Posterior vena cava (tissue), 2 donors: ENCODE data around the gene ISG15. TPM values are rescaled to one million over a fixed set of nuclear protein-coding genes. Genes with fewer than 3 reads are reported as not detected.

Experiments used
- total RNA-seq, 2 donors: library from RNA; stranded (reverse); fragmentation: NEBNext Ultra II Directional; extraction: Animal tissue kit (Norgen Biotek cat#: 25700); gene quantifications; one replicate each; pipeline ENCODE4 v1.2.1, GENCODE V29; 2021
- donor health status: DM: yes; HTN: yes; CAD: no.
- donor health status: DM: yes; HTN: yes; CAD: no.

ISG15 gene
- total RNA-seq, 2 donors from 2014 or later: 22.9 to 47.3 TPM

Other genes with a start within 250 kb of the ISG15 start
- gene SAMD11, start 89.6 kb upstream of the ISG15 start, total RNA-seq: 10 to 100 TPM; 16.5 to 38.0 TPM
- gene NOC2L, start 54.2 kb upstream of the ISG15 start, total RNA-seq: 10 to 100 TPM; 42.8 to 44.5 TPM
- 1 to 10 TPM; 8.5 to 8.9 TPM for gene KLHL17, start 52.9 kb upstream of the ISG15 start, total RNA-seq
- gene PLEKHN1, start 47.0 kb upstream of the ISG15 start, total RNA-seq: under 1 TPM; 0.86 to 0.88 TPM
- gene PERM1, start 31.4 kb upstream of the ISG15 start, total RNA-seq: under 1 TPM in 1 of 2 donors, not detected in 1; 0.24 TPM
- gene HES4, start 13.4 kb upstream of the ISG15 start, total RNA-seq: 10 to 100 TPM; 53.5 to 54.4 TPM
- 10 to 100 TPM; 18.8 to 26.8 TPM for gene AGRN, start 6.6 kb downstream of the ISG15 start, total RNA-seq
- gene RNF223, start 60.8 kb downstream of the ISG15 start, total RNA-seq: not detected
- gene C1orf159, start 102.6 kb downstream of the ISG15 start, total RNA-seq: 1 to 10 TPM; 6.7 to 7.4 TPM
- gene TTLL10, start 160.4 kb downstream of the ISG15 start, total RNA-seq: under 1 TPM in 1 of 2 donors, not detected in 1; 0.19 TPM
- gene TNFRSF18, start 193.1 kb downstream of the ISG15 start, total RNA-seq: under 1 TPM; 0.33 to 0.93 TPM
- gene TNFRSF4, start 200.7 kb downstream of the ISG15 start, total RNA-seq: 1 to 10 TPM; 2.0 to 2.8 TPM
- gene SDF4, start 218.5 kb downstream of the ISG15 start, total RNA-seq: 100 to 1,000 TPM; 121 to 151 TPM
- 10 to 100 TPM in 1 of 2 donors, 1 to 10 TPM in 1; 9.9 to 10.3 TPM for gene B3GALT6, start 218.7 kb downstream of the ISG15 start, total RNA-seq
- 1 to 10 TPM; 1.9 to 4.1 TPM for gene C1QTNF12, start 233.2 kb downstream of the ISG15 start, total RNA-seq